Activated CD4-positive, alpha-beta memory T cell treated with anti-CD3 and anti-CD28 coated beads for 36 hours (primary cell): Measurements from ENCODE around the gene SPOPL. TPM values are rescaled to one million over a fixed set of nuclear protein-coding genes. Genes with fewer than 3 reads are reported as not detected.
"Not testable (repeated sequence)": the region's sequence is repeated elsewhere in the genome, so short reads cannot be mapped to it uniquely, and the experiment has no call there.

Experiments
- CTCF ChIA-PET: fragments of 350-600 bp; sonication (Branson Sonifier 250); formaldehyde crosslinking; loops from one replicate; lab custom pipeline; 2021; ENCODE audit warnings: antibody characterized with exemption, inconsistent platforms; lab: Charles Lee
- POLR2A ChIA-PET: fragments of 350-600 bp; sonication (Branson Sonifier 250); formaldehyde crosslinking; loops from one replicate; lab custom pipeline; 2021; ENCODE audit warnings: antibody characterized with exemption; lab: Charles Lee
- DNase-seq: peaks from one replicate; pipeline ENCODE4 v3.0.0-alpha.2; 2020
- H3K27ac Mint-ChIP-seq: one replicate; pipeline ENCODE4 v1.8.0; 2021; ENCODE audit warnings: mixed read lengths
- H3K27me3 Mint-ChIP-seq: one replicate; pipeline ENCODE4 v1.8.0; 2021; ENCODE audit warnings: mixed read lengths
- H3K36me3 Mint-ChIP-seq: one replicate; pipeline ENCODE4 v1.8.0; 2021; ENCODE audit warnings: mixed read lengths
- H3K4me1 Mint-ChIP-seq: one replicate; pipeline ENCODE4 v1.8.0; 2021; ENCODE audit warnings: low read depth, mixed read lengths
- H3K4me3 Mint-ChIP-seq: one replicate; pipeline ENCODE4 v1.8.0; 2021; ENCODE audit warnings: mild to moderate bottlenecking, mixed read lengths
- H3K9me3 Mint-ChIP-seq: one replicate; pipeline ENCODE4 v1.8.0; 2021; ENCODE audit warnings: mixed read lengths
- intact Hi-C: fragments of 100-400 bp; cut with micrococcal nuclease; formaldehyde crosslinking; loops from one replicate; pipeline ENCODE4 v1.15.1; 2023
- total RNA-seq, 2 experiments: library from RNA; stranded (reverse); gene quantifications; one replicate each; pipeline ENCODE4 v1.2.3, GENCODE V29; 2021

SPOPL gene
- total RNA-seq, 2 experiments from 2014 or later = 10.6 to 12.3 TPM

GRCh38 chr2:138534791-138535190, 33.2 kb downstream of the SPOPL start:
- intact Hi-C loops = no loop called here
- peaks cover 32% of the 10 kb centered on the region for H3K36me3 Mint-ChIP-seq
- H3K4me1 Mint-ChIP-seq = peaks cover 19% of the 10 kb centered on the region
- ChIA-PET POLR2A (no interaction called here), CTCF (no interaction called here)
- H3K27ac Mint-ChIP-seq = no peak overlapping the region
- no peaks in the 10 kb centered on the region for H3K27me3 Mint-ChIP-seq
- no peak for DNase-seq
- H3K4me3 Mint-ChIP-seq = no peak overlapping the region
- peaks cover 17% of the 10 kb centered on the region for H3K9me3 Mint-ChIP-seq

- CTCF ChIA-PET = no interaction called here
- POLR2A ChIA-PET = no interaction called here
- no peak overlapping the region for H3K27ac Mint-ChIP-seq
These were observed 34.7 kb downstream of the SPOPL start for GRCh38 chr2:138536302-138536701.

GRCh38 chr2:138536740-138537139, 35.2 kb downstream of the SPOPL start:
- peaks cover 14% of the 10 kb centered on the region for H3K4me1 Mint-ChIP-seq
- DNase-seq = no peak
- POLR2A ChIA-PET = no interaction called here
- peaks cover 40% of the 10 kb centered on the region for H3K36me3 Mint-ChIP-seq
- H3K27me3 Mint-ChIP-seq = no peaks in the 10 kb centered on the region
- H3K4me3 Mint-ChIP-seq = no peak overlapping the region
- intact Hi-C loops = no loop called here
- no peak overlapping the region for H3K27ac Mint-ChIP-seq
- CTCF ChIA-PET = no interaction called here
- H3K9me3 Mint-ChIP-seq = peaks cover 22% of the 10 kb centered on the region

More at GRCh38 chr2:138536302-138536701, 34.7 kb downstream of the SPOPL start:
- intact Hi-C loops = no loop called here
- peaks cover 36% of the 10 kb centered on the region for H3K36me3 Mint-ChIP-seq
- H3K9me3 Mint-ChIP-seq = peaks cover 20% of the 10 kb centered on the region
- peaks cover 13% of the 10 kb centered on the region for H3K4me1 Mint-ChIP-seq
- no peaks in the 10 kb centered on the region for H3K27me3 Mint-ChIP-seq
- no peak for DNase-seq
- H3K4me3 Mint-ChIP-seq = no peak overlapping the region

GRCh38 chr2:138537170-138537915, 35.8 kb downstream of the SPOPL start:
- ChIA-PET CTCF (no interaction called here), POLR2A (no interaction called here)
- H3K4me1 Mint-ChIP-seq = peaks cover 17% of the 10 kb centered on the region
- H3K27me3 Mint-ChIP-seq = no peaks in the 10 kb centered on the region
- intact Hi-C loops = no loop called here
- peaks cover 43% of the 10 kb centered on the region for H3K36me3 Mint-ChIP-seq
- peaks cover 25% of the 10 kb centered on the region for H3K9me3 Mint-ChIP-seq
- H3K27ac Mint-ChIP-seq = no peak overlapping the region
- H3K4me3 Mint-ChIP-seq = no peak overlapping the region
- no peak for DNase-seq

- Mint-ChIP-seq H3K4me1 (peaks cover 20% of the 10 kb centered on the region), H3K36me3 (peaks cover 18% of the 10 kb centered on the region), H3K9me3 (peaks cover 11% of the 10 kb centered on the region)
- DNase-seq, CTCF ChIA-PET, H3K27me3 Mint-ChIP-seq, H3K4me3 Mint-ChIP-seq, POLR2A ChIA-PET, intact Hi-C loops, H3K27ac Mint-ChIP-seq: not testable (repeated sequence)
These were observed 42.6 kb downstream of the SPOPL start for GRCh38 chr2:138544206-138544605.

GRCh38 chr2:138548796-138549195, 47.2 kb downstream of the SPOPL start:
- Mint-ChIP-seq H3K4me1 (peaks cover 11% of the 10 kb centered on the region), H3K4me3 (no peak overlapping the region), H3K27ac (no peak overlapping the region), H3K36me3 (peaks cover 18% of the 10 kb centered on the region), H3K27me3 (no peaks in the 10 kb centered on the region), H3K9me3 (no peaks in the 10 kb centered on the region)
- intact Hi-C loops = no loop called here
- no peak for DNase-seq
- ChIA-PET CTCF (no interaction called here), POLR2A (no interaction called here)

GRCh38 chr2:138550172-138550571, 48.6 kb downstream of the SPOPL start:
- intact Hi-C loops = loop anchor here (5.0 kb wide), 1 partner anchor 38 kb away; no protein-coding TSS in a partner anchor
- peaks cover 6% of the 10 kb centered on the region for H3K4me1 Mint-ChIP-seq
- no peaks in the 10 kb centered on the region for H3K9me3 Mint-ChIP-seq
- ChIA-PET CTCF (no interaction called here), POLR2A (no interaction called here)
- no peaks in the 10 kb centered on the region for H3K27me3 Mint-ChIP-seq
- no peak overlapping the region for H3K27ac Mint-ChIP-seq
- peaks cover 23% of the 10 kb centered on the region for H3K36me3 Mint-ChIP-seq
- H3K4me3 Mint-ChIP-seq = no peak overlapping the region
- no peak for DNase-seq

- H3K27ac Mint-ChIP-seq = no peak overlapping the region
- intact Hi-C loops = loop anchor here (5.0 kb wide), 1 partner anchor 38 kb away; no protein-coding TSS in a partner anchor
- no peaks in the 10 kb centered on the region for H3K9me3 Mint-ChIP-seq
- DNase-seq = no peak
- H3K27me3 Mint-ChIP-seq = no peaks in the 10 kb centered on the region
- ChIA-PET POLR2A (no interaction called here), CTCF (no interaction called here)
- H3K36me3 Mint-ChIP-seq = peaks cover 28% of the 10 kb centered on the region
- no peak overlapping the region for H3K4me3 Mint-ChIP-seq
- peaks cover 6% of the 10 kb centered on the region for H3K4me1 Mint-ChIP-seq
These were observed 49.2 kb downstream of the SPOPL start for GRCh38 chr2:138550670-138551287.

GRCh38 chr2:138554123-138554522, 52.6 kb downstream of the SPOPL start:
- intact Hi-C loops = loop anchor here (5.0 kb wide), 1 partner anchor 42 kb away; no protein-coding TSS in a partner anchor
- H3K4me1 Mint-ChIP-seq = no peaks in the 10 kb centered on the region
- ChIA-PET POLR2A (no interaction called here), CTCF (no interaction called here)
- H3K9me3 Mint-ChIP-seq = no peaks in the 10 kb centered on the region
- no peak for DNase-seq
- peaks cover 38% of the 10 kb centered on the region for H3K36me3 Mint-ChIP-seq
- no peak overlapping the region for H3K27ac Mint-ChIP-seq
- no peak overlapping the region for H3K4me3 Mint-ChIP-seq
- no peaks in the 10 kb centered on the region for H3K27me3 Mint-ChIP-seq

GRCh38 chr2:138559641-138560040, 58.1 kb downstream of the SPOPL start:
- H3K4me3 Mint-ChIP-seq = no peak overlapping the region
- H3K4me1 Mint-ChIP-seq = no peaks in the 10 kb centered on the region
- DNase-seq = no peak
- ChIA-PET POLR2A (no interaction called here), CTCF (no interaction called here)
- peaks cover 50% of the 10 kb centered on the region for H3K36me3 Mint-ChIP-seq
- no peak overlapping the region for H3K27ac Mint-ChIP-seq
- intact Hi-C loops = no loop called here
- H3K27me3 Mint-ChIP-seq = no peaks in the 10 kb centered on the region
- no peaks in the 10 kb centered on the region for H3K9me3 Mint-ChIP-seq

GRCh38 chr2:138564586-138565229, 63.1 kb downstream of the SPOPL start:
- H3K27me3 Mint-ChIP-seq = no peaks in the 10 kb centered on the region
- CTCF ChIA-PET = no interaction called here
- DNase-seq = no peak
- intact Hi-C loops = no loop called here
- H3K4me1 Mint-ChIP-seq = no peaks in the 10 kb centered on the region
- no peaks in the 10 kb centered on the region for H3K9me3 Mint-ChIP-seq
- H3K4me3 Mint-ChIP-seq = no peak overlapping the region
- POLR2A ChIA-PET = no interaction called here
- H3K27ac Mint-ChIP-seq = no peak overlapping the region
- peaks cover 40% of the 10 kb centered on the region for H3K36me3 Mint-ChIP-seq

GRCh38 chr2:138565230-138565598, 63.6 kb downstream of the SPOPL start:
- ChIA-PET CTCF (no interaction called here), POLR2A (no interaction called here)
- H3K9me3 Mint-ChIP-seq = no peaks in the 10 kb centered on the region
- H3K36me3 Mint-ChIP-seq = peaks cover 40% of the 10 kb centered on the region
- H3K4me3 Mint-ChIP-seq = no peak overlapping the region
- no peak for DNase-seq
- no peaks in the 10 kb centered on the region for H3K27me3 Mint-ChIP-seq
- no peak overlapping the region for H3K27ac Mint-ChIP-seq
- intact Hi-C loops = no loop called here
- no peaks in the 10 kb centered on the region for H3K4me1 Mint-ChIP-seq
